ENCODE data around the gene ASTN2.
"Not testable (repeated sequence)": the region's sequence is repeated elsewhere in the genome, so short reads cannot be mapped to it uniquely, and the experiment has no call there.

ASTN2 gene

GRCh38 chr9:116456490-116457088, 958.3 kb downstream of the ASTN2 start:
- no peak overlapping the region for H3K27ac ChIP-seq
- TF ChIP-seq CTCF (conservative IDR thresholded peaks at IDR 0.05), result no peak

- not testable (repeated sequence) for H3K27ac ChIP-seq
Measured at GRCh38 chr9:116454539-116454938, 960.3 kb downstream of the ASTN2 start.

DNA sequence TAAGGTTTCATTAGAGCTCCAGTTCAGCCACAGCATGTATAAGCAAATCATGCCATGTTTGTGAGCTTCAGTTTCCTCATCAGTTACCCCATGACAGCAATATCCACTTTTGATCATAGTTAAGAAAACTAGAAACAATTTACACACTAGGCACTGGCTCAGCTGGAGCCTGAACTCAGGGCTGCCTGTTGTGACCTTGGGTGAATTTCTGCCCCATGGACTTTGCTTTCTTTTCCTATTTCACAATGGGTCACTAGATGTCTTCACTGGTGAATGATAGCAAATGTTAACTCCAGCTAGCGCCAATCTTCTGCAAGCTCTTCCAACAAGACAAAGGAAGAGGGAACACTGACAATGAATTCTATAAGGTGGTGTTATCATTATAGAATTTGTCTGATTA, 961.1 kb downstream of the ASTN2 start:
- H3K27ac ChIP-seq, result no peak overlapping the region
- TF ChIP-seq CTCF (conservative IDR thresholded peaks at IDR 0.05), result no peak

GRCh38 chr9:116452634-116453033, 962.2 kb downstream of the ASTN2 start:
- TF ChIP-seq CTCF (conservative IDR thresholded peaks at IDR 0.05), result no peak
- no peak overlapping the region for H3K27ac ChIP-seq

- no peak overlapping the region for H3K27ac ChIP-seq
- no peak for TF ChIP-seq CTCF (conservative IDR thresholded peaks at IDR 0.05)
Measured at GRCh38 chr9:116452227-116452626, 962.6 kb downstream of the ASTN2 start.

DNA sequence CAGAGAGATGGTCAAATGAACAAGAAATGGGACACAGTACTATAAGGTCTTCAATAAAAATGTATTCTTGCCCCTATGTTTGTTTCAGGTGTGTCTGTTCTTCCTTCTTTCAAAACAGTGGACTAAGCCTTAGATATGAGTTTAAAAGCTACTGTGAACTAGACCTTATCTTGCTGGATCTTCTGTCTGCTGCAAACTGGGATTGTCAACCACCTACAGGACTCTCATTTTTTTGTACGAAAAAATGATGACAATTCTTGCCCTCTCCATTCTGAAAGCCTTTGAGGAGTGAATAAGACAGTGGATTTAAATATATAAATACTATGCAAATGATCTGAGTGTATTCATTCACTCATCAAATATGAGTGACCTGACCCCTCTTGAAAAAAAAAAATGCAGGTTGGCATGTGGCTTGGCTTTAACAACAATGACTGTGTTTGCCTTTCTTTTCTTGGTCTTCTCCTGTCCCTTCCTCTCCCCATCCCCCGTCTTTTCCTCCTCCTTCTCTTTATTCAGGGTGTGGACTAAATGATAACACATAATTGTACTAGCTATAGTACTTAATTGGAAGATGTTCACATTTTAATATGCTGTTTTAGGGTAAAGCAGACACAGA, 963.2 kb downstream of the ASTN2 start:
- no peak overlapping the region for H3K27ac ChIP-seq

GRCh38 chr9:116450378-116451139, 964.3 kb downstream of the ASTN2 start:
- H3K27ac ChIP-seq, result no peak overlapping the region
- no peak for TF ChIP-seq CTCF (conservative IDR thresholded peaks at IDR 0.05)

More for the DNA sequence above, 963.2 kb downstream of the ASTN2 start:
- no peak for TF ChIP-seq CTCF (conservative IDR thresholded peaks at IDR 0.05)

DNA sequence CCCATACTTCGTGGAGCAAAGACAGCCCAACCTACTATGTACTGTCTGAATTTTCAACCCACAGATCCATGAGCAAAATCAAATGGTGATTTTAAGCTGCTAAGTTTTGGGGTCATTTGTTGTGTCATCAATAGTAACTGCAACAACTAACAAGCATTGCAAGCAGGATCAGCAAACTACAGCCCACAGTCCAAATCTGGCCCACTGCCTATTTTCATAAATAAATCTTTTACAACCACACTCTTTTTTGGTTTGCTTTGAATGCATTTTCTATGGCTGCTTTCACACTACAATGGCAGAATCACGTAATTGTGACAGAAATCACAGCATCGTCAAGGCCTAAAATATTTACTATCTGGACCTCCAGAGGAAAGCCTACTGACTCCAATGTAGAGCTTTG, 964.9 kb downstream of the ASTN2 start:
- no peak overlapping the region for H3K27ac ChIP-seq
- TF ChIP-seq CTCF (conservative IDR thresholded peaks at IDR 0.05), result no peak

Measured in VCaP (cell line).